GM18502 (cell line): Measurements from ENCODE around the gene LRRC8C.

Experiments
- ATAC-seq: cut with Tn5 transposase; IDR thresholded peaks from one replicate; pipeline ENCODE4 v1.9.1; 2021; ENCODE audit warnings: mild to moderate bottlenecking; ENCODE audit not compliant: unreplicated experiment, poor library complexity

The LRRC8C gene

DNA sequence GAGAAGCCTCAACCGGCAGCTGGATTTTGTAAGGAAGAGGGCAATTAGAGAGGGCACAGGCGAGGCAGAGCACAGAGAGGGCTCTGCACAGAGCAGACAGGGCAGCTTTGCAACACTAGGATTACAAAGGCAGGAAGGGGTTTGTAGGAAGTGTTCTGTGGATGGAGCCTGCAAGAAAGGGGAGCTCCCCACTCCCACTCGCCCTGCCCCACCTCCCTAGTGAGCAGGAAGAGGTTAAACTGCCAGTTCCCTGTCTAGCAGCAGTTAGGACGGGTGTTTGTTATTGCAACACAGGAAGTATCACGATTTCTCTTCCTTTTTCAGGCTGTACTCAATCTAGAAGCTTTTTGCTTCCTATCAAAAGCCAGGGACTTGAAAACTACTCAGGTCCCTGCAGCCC, 124.6 kb downstream of the LRRC8C start:
- peak; percentile 71 for ATAC-seq

DNA sequence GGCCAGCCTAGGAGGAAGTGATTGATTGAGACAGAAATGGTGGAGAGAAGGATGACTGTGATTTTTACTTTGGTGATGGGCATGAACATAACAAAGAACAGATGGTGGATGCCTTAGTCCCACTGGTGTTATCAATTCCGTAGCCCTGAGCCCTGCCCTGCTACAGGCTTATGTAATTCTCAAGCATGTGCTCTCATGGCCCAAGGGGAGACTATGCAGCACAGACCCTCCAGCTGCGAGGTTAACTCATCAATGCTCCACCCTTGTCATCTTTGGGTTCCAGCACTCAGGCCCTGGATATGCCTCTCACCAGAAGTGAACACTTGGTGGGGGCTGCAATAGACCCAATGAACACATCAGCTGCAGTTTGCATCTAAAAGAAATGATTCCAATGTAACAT, 125.2 kb downstream of the LRRC8C start:
- no peak for ATAC-seq

DNA sequence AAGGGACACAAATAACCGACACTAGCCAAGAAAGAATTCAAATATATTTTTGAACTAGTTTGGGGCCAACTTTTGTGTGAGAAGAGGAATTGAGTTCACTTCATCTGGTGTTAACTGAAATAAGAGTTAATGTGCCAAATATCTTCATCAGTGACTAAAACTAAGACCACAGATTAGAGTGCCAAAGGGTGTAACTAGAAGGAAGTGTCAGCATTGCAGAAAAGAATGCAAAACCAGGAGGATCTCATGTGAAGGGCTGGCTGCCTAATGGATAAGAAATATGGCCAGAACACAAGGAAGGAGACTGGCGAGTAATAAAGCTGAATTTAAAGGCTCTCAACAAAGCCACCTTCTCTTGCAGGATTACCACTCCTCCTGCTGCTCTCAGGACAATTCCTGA, 126.1 kb downstream of the LRRC8C start:
- no peak for ATAC-seq

DNA sequence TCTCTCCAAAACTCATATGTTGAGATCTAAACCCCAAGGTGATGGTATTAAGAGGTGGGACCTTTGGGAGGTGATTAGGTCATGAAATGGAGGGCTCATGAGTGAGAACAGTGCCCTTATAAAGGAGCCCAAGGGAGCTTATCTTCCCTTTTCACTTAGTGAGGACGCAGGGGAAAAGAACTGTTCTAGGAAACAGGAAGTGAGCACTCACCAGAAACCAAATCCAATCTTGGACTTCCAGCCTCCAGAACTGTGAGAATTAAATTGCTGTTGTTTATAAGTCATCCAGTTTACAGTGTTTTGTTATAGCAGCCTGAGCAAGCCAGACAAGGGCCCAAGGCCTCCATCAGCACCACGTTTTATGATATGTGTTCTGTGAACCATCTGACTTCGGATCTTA, 127.6 kb downstream of the LRRC8C start:
- ATAC-seq = no peak

DNA sequence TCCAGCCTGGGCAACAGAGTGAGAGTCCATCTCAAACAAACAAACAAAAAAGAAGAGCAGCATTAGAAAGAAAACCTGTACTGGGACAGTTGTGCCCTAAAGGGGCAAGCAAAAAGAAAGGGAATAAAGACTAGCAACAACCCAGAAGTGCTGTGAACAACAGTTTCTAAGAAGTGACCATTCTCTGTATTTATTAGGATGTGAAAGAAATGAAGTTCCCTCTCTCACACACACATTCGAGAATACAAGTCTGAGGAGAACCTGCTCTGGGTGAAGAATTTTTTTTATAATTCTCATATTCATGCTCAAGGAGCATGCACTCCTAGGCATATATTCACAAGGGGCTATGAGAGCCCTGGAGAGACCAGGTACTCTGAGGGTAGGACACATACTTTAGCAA, 128.4 kb downstream of the LRRC8C start:
- no peak for ATAC-seq

DNA sequence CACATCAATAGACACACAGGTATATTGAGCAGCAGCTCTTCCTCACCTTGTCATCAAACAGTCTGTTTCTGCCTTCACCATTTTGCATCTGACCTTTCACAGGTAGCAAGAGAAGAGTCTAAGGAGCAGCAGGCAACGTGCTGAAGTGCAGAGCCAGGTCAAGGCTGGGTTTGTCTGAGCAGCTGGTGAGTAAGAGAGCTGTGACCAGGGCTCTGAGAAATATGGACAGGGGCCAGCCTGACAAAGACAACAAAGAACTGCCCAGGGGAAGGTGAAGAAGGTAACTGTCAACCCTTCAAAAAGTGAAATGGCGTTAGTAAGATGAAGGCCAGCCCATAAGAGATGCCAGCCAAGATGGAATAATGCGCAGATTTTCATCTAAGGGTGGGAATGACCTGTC, 129.0 kb downstream of the LRRC8C start:
- no peak for ATAC-seq

DNA sequence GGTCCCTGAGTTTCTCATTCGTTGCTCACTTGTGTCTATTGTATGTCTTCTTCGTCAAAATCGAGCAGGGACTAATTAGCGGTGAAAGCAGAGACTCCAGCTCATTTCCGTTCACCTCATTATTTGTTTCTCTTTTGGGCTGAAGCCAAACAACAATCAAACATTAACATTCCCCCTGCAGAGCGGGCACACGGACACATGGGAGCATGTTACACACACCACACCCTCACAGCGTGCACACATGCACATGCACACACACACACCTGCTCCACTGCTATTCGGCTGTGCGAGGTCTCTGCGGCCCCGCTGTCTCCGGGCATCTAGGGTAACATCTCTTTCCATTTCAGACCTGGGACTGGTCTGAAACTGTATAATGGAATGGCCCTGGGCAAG, 129.5 kb downstream of the LRRC8C start:
- ATAC-seq = no peak

DNA sequence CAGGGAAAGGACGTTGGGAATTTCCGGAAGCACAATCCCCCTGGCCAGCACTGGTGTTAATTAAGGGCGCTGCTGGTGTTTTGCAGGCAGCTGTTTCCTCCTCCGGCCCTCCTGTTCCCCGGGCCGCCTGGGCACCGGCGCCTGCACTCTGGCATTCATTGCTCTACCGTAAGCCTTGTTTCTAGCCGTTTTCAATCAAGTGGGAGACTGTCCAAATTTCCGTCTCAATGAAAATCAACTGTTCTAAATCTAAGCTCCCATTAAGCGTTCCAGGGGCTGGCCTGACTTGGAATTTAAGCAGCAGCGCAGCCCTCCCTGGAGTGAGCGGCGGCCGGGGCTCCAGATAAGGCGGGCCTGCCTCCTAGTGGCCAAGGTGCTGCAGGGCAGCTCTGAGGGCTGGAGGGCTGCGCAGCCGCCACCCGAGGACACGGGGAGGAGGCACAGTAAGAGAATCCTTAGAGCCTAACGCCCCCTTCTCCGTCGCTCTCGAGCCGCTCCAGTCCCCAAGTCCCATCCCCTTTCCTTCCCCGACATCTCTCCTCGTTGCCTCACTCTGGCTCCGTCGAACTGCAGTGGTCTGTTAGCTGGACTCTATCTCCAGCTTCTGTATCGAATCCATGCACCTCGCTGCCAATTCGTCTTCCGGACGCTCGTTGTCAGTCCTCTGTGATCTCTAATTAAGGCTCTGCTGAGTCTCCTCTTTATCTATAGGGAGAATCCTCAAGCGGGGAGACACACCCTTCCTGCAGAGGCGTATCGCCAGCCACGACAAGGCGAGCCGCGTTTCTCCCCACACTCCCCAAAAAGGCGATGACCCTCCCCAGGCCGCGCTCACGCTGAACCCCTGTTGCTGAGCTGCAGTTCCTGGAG, 130.1 kb downstream of the LRRC8C start:
- peak; percentile 99 for ATAC-seq

DNA sequence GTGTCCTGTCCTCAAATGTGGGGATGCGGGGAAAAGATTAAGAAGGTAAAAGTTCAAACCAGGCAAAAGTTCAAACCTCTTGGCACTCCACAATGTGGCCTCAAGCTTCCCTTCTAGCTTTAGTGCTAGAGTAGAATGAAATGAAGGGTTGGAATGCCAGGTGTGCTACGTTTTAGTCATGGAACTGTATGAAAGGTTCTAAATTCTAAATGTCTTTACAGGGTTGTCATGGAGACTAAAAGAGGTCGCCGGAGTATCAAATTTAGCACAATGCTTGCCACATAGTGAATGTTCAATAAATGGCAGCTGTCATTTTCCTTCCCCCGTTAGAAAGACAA, 130.7 kb downstream of the LRRC8C start:
- ATAC-seq = no peak

DNA sequence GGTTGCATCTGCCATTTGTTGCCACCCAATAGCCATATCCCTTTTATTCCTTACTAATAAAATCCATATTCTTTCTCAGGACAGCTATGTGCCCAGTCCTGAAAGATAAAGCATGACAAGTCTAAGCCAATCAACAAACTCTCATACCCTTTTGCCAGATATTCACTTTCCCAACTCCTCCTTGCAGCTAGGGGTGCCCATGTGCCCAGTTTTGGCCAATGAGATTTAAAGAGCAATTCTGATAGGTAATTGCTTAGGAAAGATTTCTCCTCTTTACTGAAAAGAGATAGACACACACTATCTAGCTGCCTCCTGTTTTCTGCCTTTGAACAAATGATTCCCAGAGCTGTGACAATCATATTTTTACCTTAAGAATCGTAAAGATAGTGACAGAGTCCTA, 132.9 kb downstream of the LRRC8C start:
- no peak for ATAC-seq

DNA sequence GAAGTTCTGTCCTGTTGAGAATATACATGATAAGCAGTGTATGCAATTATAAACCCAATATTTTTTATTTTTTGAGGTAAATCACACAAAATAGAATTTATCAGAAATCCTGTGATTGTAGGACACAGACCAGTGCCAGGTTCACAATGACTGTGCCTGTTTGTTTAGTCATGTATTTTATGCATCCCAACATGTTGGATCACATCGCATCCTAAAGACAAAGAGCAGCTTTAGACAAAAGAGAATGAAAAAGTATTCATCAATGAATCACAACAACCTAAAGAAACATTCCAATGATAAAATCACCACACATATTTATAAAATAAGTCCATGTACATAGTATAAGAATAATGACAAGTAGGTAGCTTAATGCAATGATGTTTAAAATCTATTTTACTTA, 134.7 kb downstream of the LRRC8C start:
- ATAC-seq = no peak
